ENCODE data around the gene FSTL3.

FSTL3 gene

GRCh38 chr19:658059-658839 is 17.9 kb upstream of the FSTL3 start:
- no peak for DNase-seq (ENCODE audit: low spot score)
- TF ChIP-seq CTCF (IDR thresholded peaks at IDR 0.05; ENCODE audit: extremely low read depth, missing control alignments): no peak

- TF ChIP-seq CTCF (IDR thresholded peaks at IDR 0.05; ENCODE audit: extremely low read depth, missing control alignments): no peak
- DNase-seq (ENCODE audit: low spot score): no peak
Observed at GRCh38 chr19:658916-659839, 17.0 kb upstream of the FSTL3 start.

- TF ChIP-seq CTCF (IDR thresholded peaks at IDR 0.05; ENCODE audit: extremely low read depth, missing control alignments): no peak
- no peak for DNase-seq (ENCODE audit: low spot score)
Observed at GRCh38 chr19:660793-661426, 15.3 kb upstream of the FSTL3 start.

DNA sequence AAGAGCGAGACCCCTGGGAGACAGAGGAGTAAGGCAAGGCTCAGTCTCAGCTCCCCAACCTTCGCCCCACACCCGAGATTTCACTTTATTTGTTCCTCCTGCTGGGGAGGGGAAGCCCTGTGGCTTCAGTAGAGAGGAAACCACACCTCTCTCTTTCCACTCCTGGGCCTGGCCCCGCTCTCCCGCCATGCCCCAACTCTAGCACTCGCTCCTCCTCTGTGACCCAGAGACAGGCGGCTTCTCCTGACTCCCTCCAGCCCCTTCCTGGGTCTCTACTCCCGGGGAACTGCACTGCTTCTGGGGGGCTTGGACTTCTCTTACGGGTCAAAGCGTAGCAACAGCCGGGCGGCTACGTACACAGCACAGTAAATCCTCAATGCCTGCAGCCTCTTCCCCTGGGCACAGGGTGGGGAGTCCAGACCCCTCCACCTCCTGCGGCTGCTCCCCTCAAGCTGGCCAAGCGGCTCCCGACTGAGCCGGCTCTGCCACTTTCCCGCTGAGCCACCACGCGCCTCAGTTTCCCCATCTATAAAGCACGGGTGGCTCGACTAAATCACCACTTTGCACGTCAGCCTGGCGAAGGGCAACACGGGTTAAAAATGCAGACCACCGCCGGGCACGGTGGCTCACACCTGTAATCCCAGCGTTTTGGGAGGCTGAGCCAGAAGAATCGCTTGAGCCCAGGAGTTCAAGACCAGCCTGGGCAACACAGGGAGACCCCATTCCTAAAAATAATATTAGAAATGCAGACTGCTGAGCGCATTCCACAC is 14.6 kb upstream of the FSTL3 start:
- DNase-seq (ENCODE audit: low spot score): peak; percentile 91
- no peak for TF ChIP-seq CTCF (IDR thresholded peaks at IDR 0.05; ENCODE audit: extremely low read depth, missing control alignments)

DNA sequence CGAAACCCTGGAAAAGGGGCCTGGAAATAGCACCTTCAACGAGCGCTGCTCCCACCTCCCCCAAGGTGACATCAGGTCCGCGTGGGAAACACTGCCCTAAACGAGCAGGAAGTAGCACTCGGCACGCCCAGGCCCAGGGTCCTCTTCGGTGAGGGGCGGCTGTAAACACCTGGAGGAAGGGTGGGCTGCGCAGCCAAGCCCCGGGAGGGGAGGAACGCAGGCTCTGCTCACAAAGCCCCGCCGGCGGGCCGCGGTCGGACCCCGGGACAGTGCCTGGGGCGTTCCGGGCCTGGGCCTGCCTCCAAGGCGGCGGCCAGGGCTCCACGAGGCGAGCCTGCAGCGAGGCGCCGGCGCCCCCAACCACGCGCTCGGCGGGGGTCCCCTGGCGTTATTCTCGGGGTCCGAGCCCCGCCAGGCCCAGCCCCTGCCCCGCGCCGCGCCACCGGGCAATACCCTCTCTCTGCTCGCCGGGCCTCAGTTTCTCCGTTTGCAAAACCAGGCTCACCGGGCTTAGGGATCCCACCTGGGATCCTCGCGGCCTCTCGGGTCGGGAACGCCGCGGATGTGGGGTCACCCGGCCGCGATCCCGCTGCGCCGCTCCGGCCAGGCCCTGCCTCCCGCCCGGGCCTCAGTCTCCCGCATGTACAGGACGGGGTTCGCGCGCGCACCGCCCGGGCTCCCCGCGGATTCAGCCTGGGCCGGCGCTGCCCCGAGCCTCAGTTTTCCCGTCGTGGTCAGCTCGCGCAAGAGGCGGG is 13.8 kb upstream of the FSTL3 start:
- peak; percentile 87 for DNase-seq (ENCODE audit: low spot score)

More for the DNA sequence above, 13.8 kb upstream of the FSTL3 start:
- TF ChIP-seq CTCF (IDR thresholded peaks at IDR 0.05; ENCODE audit: extremely low read depth, missing control alignments): no peak

Data from GM20000 (cell line).